Cardiac septum (tissue), 1 donor: ENCODE measurements around the gene PTPRD. TPM values are rescaled to one million over a fixed set of nuclear protein-coding genes. Genes with fewer than 3 reads are reported as not detected.

ENCODE experiments used
- DNase-seq: peaks from one replicate; pipeline ENCODE4 v3.0.0-alpha.2; 2020; ENCODE audit warnings: low spot score
- intact Hi-C: fragments of 100-400 bp; cut with DNase I; formaldehyde crosslinking; loops from one replicate; pipeline ENCODE4 v1.14.0; 2022
- total RNA-seq: library from RNA; stranded (reverse); fragmentation: NEBNext Ultra II Directional; extraction: Animal tissue kit (Norgen Biotek cat#: 25700); gene quantifications from one replicate; pipeline ENCODE4 v1.2.1, GENCODE V29; 2021
- donor health status: DM: no; HTN: no; CAD: no.

Gene PTPRD
- total RNA-seq, 1 donor from 2014 or later, result 13.0 TPM

DNA sequence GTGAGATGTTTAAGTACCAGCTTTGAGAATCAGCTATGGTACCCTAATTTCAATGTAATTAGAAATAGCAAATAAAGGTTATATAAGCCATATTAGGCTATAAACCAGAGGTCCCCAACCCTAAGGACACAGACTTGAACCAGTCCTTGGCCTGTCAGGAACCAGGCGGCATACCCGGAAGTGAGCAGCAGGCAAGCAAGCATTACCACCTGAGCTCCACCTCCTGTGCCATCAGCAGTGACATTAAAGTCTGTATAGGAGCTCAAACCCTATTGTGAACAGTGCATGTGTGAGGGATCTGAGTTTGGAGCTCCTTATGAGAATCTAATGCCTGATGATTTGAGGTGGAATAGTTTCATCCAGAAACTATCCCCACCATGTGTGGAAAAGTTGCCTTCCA lies 1009.5 kb downstream of the PTPRD start:
- intact Hi-C loops, result loop anchor here (10.0 kb wide), 2 partner anchors 191 to 341 kb away; no protein-coding TSS in a partner anchor
- DNase-seq, result no peak

DNA sequence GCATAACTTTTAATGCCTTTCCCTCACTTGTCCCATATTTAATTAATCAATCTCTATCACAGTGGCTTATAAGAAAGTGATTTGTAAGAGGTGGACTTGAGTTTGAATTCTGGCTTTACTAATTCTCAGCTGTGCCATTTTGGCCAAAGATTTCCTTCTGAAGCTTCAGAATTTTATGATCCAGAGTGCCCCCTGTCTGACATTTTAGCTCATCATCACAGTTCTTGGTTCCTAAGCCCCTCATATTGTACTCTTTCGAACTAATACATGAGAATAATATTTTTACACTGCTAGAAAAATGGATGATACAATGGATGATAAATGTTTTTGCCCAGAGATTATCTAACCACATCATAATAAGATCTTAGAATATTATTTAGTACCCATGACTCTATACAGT lies 1014.1 kb downstream of the PTPRD start:
- intact Hi-C loops, result no loop called here
- no peak for DNase-seq

DNA sequence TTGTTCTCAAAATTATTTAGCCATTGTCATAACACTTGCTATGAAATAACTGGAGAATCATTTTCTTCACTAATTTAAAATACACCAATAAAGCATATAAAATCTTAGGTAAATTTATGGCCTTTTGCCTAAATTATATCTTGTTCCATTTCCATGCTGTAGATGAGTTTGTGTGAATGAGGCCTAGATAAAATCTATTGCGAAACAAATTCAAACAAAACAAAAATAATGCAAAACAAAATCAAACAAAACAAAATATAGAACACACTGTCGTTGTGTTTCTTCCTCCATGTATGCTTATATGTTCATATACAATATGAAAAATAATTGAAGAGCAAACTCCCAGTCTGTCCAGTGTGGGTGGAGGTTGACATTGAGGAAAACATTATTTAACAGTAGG lies 1020.7 kb downstream of the PTPRD start:
- DNase-seq, result no peak
- intact Hi-C loops, result no loop called here

DNA sequence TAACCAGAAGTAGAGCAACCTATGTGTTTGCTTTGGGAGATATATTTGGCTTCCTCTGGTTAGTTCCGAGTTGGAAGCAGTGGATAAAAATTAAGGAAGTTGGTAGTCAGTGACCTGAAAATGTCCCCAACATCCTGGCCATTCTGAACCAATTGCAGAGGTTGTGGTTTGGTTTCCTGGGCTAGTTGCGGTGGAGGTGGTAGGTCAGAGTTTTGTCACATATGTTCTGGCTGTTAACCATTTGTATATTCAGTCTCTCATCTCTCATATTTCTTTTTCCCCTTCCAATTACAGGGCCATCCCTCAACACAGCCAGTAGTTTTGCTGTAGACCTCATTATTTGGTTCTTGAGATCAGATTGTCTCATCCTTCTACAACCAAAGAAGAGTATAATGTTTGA lies 1026.9 kb downstream of the PTPRD start:
- intact Hi-C loops, result no loop called here
- no peak for DNase-seq

DNA sequence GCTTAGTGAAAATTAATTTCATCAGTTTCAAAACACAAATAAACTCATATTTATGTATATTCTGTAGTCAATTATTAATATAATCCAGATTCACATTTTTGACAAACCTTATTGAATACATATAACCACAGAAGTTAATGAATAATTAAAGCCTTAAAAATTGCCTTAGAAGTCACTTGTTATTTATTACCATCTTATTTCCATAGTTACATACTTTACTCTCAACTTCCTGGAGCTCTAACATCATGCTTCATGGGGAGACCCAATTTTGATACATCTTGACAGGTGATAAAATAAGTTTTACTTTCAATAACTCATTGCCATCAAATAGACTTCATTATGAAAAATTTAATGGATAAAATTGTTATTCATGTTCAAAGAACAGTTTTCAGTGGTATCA lies 1038.7 kb downstream of the PTPRD start:
- no peak for DNase-seq
- intact Hi-C loops, result no loop called here

DNA sequence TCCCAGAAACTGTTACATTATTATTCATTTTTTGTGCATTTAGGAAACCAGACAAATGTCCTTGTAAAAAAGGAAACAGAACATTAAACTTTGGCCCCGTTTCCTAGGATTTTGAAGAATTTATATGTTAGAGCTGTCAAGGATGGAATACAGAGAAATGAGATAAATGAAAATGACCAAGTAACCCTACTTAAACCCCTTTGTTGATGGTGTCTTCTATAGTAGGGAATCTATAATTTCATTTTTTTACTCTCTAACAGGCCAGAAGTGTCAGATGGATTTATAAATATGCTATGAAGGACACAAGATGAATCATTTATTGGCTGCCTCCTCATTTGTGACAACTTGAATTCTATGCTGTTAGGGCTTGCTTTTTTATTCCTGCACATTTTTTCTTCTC lies 1047.1 kb downstream of the PTPRD start:
- intact Hi-C loops, result no loop called here
- no peak for DNase-seq

DNA sequence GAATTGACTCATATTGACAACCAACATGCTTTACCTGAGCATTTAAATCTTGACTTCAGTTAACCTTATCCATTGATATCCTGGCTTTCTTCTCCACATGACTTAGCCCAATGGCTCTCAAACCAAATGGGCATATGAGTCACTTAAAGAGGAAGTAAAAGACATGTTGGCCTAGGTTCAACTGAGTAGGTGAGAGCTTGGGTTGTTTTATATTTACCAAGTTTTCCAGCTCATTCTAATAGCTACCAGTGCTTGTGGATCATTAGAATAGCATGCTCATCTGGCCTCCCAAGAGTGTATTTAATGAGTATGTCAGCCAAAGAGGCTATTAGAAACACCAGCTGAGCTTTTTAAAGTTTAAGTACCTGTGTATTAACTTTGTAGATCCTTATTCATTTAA lies 1049.0 kb downstream of the PTPRD start:
- DNase-seq, result no peak
- intact Hi-C loops, result no loop called here

DNA sequence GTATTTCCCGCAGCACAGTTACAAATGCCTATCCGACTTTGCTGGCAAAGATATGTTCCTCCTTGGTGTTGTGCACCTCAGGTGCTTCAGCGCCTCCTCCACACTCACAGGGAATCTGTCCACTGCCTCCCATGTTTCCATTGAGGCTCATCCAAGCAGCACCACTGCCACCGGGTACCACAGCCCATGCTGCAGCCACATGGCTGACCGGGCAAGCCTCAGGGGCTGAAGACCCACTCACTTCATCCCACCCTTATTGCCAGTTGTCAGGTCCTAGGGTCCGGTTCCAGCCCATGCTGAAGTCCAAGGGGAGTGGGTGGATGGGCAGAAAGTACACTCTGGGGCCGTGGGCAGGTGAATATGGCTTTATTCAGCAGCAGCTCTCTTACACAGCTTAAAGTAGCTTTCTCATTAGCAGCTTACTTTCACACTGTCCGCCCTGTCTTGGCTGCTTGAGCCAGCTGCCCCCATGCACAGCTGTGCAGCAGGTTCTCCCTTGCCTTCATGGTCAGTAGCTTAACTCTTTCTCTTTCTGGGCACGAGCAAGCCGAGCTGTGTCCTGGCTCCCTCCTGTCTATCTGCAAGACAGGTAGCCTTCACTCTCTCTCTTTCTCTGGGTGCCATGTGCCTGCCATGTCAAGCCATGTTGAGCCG lies 1052.3 kb downstream of the PTPRD start:
- DNase-seq, result no peak
- intact Hi-C loops, result no loop called here

DNA sequence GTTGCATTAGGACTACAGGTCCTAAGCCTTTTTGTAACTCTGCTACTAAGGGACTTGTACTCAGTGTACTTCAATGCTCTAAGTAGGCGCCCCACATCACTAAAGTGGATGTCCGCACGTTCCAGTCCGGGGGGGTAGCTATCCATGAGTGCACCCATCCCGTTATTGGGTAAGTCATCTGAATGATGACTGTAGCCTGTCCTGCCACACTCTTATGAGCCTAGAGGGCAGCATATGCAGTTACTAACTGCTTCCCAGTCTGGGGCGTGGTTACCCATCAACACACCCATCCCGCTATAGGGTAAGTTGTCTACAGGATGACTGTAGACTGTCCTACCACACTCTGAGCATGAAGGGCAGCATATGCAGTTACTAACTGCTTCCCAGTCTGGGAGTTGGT lies 1053.9 kb downstream of the PTPRD start:
- no peak for DNase-seq

DNA sequence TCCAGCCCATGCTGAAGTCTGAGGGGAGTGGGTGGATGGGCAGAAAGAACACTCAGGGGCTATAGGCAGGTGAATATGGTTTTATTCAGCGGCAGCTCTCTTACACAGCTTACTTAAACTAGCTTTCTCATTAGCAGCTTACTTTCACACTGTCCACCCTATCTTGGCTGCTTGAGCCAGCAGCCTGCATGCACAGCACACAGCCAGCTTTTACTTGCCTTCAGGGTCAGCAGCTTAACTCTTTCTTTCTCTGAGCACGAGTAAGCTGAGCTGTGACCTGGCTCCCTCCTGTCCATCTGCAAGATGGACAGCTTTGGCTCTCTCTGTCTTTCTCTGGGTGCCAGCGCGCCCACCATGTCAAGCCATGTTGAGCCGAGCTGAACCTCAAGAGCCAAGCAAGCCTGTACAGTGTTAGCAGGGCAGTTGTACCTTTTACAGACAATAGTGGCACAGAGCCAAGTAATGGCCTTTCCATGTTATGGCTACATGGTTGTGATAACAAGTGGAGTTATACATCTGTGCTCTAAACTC lies 1054.9 kb downstream of the PTPRD start:
- intact Hi-C loops, result no loop called here
- DNase-seq, result no peak

More for the DNA sequence above, 1053.9 kb downstream of the PTPRD start:
- intact Hi-C loops, result no loop called here

DNA sequence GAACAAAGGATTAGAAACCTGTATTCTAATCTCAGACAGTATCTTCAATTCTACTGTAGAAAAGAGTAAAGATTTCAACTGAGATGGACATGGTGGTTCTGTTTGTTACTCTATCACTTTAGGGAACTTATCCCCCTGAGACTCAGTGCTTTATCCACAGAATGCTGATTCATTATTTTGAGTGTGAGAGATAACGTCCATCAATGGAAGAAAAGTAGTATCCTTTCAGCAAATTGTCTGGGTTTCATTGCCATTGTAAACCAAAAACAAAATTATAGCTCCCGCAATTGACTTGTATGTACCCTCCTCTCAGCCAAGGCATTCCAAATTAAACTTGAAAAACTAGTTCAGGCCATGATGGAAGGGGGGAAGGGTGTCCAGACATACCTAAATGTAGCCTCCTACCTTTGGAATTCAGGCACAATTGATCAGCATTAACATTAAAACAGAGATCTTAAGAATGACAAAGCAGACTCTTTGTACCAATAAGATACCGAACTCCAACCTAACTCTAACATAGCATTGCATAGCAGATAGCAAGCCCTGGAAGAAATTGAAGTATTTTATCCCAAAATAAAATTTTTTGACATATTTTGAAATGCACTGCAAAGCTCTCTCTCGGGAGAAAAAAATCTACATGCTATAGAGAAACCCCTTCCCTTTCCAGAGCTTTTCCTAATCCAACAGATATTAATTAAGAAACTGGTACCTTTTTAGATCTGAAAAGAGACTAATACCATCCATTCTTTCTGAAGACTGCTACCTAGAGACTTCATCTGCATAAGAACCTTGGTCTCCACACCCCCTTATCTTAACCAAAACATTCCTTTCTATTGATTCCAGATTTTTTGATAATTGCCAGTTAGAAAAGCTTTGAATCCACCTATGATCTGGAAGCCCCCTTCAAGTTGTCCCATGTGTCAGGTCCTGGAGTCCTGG lies 1055.7 kb downstream of the PTPRD start:
- DNase-seq, result no peak
- intact Hi-C loops, result no loop called here

DNA sequence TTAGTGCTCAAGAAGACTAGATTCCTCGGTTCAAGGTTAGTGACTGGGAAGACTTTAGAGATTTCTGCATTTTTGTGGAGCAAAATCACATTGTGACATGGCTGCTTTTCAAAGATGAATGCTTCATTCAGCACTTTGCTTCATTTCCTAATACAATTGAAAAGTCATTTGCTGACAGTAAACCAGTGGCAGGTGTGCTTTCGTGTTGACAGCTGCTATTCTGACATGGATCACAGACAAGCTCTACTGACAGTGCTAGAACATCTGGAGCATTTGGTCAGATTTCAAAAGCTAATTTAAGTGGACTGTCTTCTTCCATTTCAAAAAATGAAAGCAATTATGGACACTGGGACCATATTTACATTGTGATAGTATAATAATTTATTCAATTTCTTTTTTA lies 1060.1 kb downstream of the PTPRD start:
- intact Hi-C loops, result no loop called here
- DNase-seq, result no peak

DNA sequence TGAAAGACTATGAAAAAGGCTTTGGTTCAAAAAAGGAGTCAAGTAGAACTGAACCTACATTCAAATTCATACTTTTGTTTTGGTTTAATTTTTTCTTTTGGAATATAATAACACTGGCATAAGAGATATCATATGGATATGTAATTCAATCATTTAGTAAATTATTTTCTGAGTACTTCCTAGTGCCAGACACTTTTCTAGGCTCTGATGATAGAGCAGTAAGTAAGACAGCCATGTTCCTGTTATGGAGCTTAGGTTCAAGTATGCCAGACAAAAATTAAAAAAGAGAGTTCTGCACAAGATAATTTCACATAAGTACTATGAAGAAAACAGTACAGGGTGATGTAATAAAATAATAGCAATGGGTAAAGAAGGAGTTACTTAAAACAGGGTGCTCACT lies 1074.0 kb downstream of the PTPRD start:
- intact Hi-C loops, result no loop called here
- DNase-seq, result no peak

DNA sequence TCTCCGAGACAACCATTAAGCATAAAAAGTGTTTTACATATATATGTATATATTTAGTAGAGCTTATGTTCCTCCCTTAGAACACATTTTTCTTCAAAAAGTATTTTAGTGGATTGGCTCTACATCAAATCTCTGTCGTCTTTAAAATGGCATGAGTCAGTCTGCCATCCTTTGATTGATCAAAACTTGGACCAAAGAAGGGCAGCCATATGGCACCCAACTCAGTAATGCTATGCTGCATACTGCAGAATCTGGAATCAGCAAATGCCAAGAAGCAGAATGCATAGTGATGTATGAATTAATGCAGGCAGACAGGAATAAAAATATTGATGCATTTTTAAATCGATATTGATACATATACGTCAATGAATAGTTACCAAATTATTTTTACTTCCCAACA lies 1074.4 kb downstream of the PTPRD start:
- intact Hi-C loops, result no loop called here
- no peak for DNase-seq

DNA sequence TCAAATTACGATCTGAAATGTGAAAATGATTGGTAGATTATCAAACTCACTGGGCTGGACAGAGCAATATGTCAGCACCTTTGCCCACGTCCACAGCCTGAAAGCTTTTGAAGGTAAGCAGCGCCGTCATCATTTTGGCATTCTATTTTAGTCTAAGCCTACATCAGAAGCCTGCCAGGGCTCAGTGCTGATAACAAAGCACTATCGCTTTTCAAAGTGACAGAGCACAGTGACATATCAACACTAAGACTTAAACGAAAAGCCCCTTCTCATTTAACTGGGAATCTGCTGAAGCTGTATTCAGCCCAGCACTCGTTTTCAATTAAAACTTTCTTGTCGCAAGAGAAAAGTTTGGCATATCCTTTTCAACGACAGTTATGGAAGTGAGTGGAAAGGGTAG lies 1076.3 kb downstream of the PTPRD start:
- no peak for DNase-seq
- intact Hi-C loops, result no loop called here

DNA sequence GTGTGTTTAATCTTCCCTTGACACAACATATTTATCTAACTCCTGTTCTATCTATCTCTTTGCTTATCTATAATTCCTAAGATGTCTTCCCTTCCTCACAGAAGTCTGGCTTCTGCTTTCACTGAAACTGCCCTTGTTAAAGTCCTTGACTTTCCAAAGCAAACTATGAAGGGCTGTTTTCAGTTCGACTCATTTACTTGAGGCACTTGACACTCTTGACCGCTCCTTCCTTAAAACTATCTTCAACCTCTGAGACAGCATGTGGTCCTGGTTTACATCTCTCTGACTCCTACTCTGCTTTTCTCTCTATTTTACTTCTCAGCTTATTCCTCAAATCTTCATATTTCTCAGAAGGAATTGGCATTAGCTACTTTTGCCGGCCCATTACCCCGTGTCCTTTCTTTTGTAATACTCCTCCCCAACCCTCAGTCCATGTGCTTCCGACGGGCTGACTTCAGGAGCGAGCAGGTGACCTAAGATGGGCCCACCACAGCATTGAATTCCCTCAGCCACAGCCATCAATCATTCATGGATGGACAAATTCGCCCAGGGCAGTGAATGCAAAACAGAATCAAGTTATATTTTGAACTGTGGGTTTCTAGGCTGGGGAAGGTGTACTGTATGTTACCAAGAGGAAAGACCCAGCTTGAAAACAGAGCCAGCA lies 1089.2 kb downstream of the PTPRD start:
- DNase-seq, result no peak
- intact Hi-C loops, result no loop called here

DNA sequence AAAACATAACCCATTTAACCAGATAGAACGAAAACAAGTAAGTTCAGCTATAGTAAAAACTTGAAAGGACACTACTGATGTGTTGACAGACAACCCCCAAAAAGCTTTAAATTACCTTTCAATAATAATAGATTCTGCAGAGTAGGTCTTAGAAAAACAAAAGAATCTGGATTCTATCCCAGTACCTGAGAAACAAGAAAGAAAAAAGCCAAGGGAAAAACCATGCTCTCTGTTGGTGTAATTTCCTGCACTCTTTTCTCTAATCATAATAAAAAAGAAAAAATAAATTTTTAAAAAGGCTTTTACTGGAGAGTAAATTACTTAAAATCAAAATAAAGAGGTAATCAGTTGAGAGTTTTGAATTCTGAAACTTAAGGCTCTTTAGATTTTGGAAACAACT lies 1090.4 kb downstream of the PTPRD start:
- intact Hi-C loops, result no loop called here
- no peak for DNase-seq

DNA sequence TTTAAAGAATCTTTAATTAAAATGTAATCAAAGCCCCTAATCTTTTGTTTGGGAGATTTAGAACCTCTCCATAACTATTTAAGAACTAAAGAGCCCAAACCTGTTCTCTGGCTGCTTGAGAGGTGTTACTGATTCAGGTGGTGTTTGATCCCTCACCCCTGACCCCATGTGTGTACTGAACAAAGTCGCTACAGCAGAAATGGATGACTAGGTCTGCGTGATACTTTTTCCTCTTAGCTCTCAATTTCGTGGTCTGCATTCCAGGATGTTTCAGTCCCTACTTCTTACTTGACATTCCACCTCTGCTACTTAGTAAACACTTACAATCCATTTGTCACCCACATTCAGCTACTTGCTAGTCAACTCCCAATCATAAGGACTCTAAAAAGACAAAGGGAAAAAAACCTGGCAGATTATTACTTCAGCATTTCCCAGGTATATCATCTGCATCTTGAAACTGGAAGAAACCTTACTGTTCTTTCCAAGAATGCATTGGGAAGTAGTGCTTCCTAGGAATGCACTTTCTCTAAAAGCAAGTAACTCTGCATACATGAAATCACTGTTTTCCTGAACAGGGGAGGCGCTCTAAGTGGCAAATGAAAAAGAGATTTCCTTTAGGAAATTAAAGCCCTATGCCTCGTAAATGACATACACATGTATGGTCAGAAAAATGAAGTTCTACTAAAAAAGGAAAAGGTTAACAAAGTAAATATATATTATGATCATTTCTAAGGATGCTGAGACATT lies 1091.6 kb downstream of the PTPRD start:
- intact Hi-C loops, result no loop called here
- DNase-seq, result no peak

DNA sequence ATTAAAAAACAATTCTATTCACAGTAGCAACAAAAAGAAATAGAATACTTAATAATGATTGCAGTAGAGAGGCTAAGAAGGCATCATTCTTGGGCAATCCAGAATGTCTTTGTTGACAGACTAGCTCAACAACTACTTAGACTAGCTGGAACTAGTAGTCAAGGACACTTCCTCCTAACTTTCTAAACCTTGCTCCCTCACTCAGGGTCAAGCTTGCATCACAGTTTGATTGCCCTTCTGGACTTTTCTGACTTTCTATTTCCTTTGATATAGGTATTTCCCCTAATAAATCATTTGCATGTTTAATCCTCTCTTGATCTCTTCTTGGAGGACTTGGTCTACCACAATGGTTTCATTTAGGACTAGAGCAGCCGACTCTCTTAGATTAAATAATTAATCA lies 1107.9 kb downstream of the PTPRD start:
- intact Hi-C loops, result no loop called here
- no peak for DNase-seq

DNA sequence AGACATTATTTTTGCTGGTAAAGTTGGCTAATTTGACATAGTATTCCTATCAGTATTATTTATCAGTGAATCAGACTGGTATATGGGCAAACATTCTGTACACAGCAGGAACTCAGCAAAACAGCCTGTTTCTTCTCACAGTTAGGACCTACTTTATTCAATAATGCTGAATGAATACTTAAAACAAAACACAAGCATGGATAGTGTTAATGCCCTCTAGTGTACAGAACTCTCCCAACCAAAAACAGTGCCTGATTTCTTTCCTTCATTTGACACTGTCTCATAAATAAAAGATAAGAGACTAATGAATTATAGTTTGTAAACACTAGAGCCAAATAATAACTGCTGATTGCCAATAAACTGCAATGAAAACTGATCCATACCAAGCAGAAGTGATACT lies 1113.3 kb downstream of the PTPRD start:
- DNase-seq, result no peak
- intact Hi-C loops, result no loop called here
